ENCODE data around the gene ARHGAP32.
"Not testable (repeated sequence)": the region's sequence is repeated elsewhere in the genome, so short reads cannot be mapped to it uniquely, and the experiment has no call there.

ARHGAP32 gene

DNA sequence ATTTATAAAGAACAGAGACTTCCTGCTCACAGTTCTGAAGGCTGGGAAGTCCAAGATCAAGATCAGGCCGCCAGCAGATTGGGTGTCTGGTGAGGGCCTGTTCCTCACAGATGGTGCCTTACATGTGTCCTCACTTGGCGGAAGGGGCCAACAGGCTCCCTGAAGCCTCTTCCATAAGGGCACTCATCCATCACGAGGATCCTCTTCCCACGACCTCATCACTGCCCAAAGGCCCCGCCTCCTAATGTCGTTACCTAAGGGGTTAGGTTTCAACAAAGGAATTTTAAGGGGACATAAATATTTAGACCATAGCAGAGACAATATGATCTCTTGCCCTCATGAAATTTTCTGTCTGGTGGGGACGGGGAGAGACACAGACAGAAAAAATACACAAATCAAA lies 268.0 kb downstream of the ARHGAP32 start:
- TF ChIP-seq, protein P1, sequence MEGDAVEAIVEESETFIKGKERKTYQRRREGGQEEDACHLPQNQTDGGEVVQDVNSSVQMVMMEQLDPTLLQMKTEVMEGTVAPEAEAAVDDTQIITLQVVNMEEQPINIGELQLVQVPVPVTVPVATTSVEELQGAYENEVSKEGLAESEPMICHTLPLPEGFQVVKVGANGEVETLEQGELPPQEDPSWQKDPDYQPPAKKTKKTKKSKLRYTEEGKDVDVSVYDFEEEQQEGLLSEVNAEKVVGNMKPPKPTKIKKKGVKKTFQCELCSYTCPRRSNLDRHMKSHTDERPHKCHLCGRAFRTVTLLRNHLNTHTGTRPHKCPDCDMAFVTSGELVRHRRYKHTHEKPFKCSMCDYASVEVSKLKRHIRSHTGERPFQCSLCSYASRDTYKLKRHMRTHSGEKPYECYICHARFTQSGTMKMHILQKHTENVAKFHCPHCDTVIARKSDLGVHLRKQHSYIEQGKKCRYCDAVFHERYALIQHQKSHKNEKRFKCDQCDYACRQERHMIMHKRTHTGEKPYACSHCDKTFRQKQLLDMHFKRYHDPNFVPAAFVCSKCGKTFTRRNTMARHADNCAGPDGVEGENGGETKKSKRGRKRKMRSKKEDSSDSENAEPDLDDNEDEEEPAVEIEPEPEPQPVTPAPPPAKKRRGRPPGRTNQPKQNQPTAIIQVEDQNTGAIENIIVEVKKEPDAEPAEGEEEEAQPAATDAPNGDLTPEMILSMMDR (IDR thresholded peaks at IDR 0.05; ENCODE audit: low read depth, low read length), result no peak
- DNase-seq (ENCODE audit: low read depth in 2 of 2), result no peak
- no peak overlapping the region for H3K4me3 ChIP-seq (replicated peaks in 1 of 2; ENCODE audit: low read depth in 2 of 2, low read length in 2 of 2)

DNA sequence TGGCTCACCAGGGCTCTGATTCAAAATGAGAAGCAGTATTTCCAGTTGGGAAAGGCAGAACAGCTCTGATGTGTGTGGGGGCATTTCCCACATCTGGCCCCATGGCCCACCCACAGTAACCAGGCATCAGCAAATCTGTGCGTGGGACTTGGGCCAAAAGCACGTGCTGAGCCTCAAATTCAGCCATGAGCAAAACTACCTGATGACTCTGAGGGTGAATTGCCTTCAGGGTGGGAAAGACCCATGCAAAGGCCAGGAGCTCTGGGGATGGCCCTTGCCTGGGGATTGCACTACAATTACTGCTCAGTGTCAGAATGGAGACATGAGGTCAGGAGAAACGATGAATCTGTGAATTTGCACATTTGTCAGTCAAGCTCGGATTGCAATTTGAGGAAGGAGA lies 270.3 kb downstream of the ARHGAP32 start:
- H3K4me3 ChIP-seq (replicated peaks in 1 of 2; ENCODE audit: low read depth in 2 of 2, low read length in 2 of 2), result no peak overlapping the region
- no peak for DNase-seq (ENCODE audit: low read depth in 2 of 2)
- TF ChIP-seq, protein P1 (IDR thresholded peaks at IDR 0.05; ENCODE audit: low read depth, low read length), result no peak

DNA sequence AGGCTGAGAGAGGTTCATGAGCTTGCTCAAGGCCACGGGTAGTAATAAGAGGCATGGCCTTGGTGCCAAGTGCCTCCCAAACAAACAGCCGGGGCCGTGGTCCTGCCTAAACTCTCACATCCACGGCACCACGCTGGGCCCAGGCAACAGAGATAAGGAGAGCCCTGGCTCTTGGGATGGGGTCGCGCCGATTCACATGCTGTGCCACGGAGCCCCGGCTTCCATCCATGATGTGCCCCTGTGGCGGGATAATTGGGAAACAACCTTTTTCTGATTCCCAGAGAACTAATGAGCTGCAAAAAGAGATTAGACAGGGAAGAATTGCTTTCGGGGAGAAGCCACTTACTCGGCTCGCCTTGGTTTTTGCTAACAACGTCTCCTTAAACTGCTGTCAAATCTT lies 271.5 kb downstream of the ARHGAP32 start:
- no peak overlapping the region for H3K4me3 ChIP-seq (replicated peaks in 1 of 2; ENCODE audit: low read depth in 2 of 2, low read length in 2 of 2)
- TF ChIP-seq, protein P1 (IDR thresholded peaks at IDR 0.05; ENCODE audit: low read depth, low read length), result no peak
- no peak for DNase-seq (ENCODE audit: low read depth in 2 of 2)

DNA sequence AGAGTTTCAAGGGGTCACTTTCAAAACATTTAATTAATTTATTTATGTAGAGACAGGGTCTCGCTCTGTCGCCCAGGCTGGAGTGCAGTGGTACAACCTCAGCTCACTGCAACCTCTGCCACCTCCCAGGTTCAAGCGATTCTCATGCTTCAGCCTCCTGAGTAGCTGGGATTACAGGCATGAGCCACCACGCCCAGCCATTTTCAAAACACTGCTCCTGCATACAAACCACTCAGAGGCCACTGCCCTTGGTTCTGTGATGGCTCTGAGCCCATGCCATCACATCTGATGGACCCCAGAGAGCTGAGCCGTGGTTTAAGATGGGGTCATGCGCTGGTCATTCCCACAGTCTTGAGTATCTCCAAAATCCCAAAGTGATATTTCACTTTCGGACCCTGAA lies 272.5 kb downstream of the ARHGAP32 start:
- H3K4me3 ChIP-seq (replicated peaks in 1 of 2; ENCODE audit: low read depth in 2 of 2, low read length in 2 of 2); DNase-seq (ENCODE audit: low read depth in 2 of 2): not testable (repeated sequence)

DNA sequence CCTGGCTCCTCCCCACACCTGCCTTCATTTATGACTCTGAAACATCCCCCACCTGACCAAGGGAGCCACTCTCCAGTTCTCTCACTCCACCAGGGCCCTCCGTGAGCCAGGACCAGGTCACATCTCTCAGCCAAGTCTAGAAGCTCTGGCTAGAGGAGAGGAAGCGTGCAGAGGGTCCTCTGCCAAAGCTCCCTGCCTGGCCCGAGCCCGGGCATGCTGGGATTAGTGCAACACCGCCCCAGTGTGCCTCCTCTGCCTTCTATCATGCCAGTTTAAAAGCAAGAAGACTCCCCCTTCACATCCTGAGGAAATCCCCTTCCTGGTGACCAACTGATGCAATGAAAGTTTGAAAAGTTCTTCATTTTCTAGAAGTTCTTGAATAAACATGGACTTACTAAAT lies 272.9 kb downstream of the ARHGAP32 start:
- TF ChIP-seq, protein P1 (IDR thresholded peaks at IDR 0.05; ENCODE audit: low read depth, low read length), result no peak
- no peak overlapping the region for H3K4me3 ChIP-seq (replicated peaks in 1 of 2; ENCODE audit: low read depth in 2 of 2, low read length in 2 of 2)
- no peak for DNase-seq (ENCODE audit: low read depth in 2 of 2)

GRCh38 chr11:128917144-128917724 lies 274.9 kb downstream of the ARHGAP32 start:
- H3K4me3 ChIP-seq (replicated peaks in 1 of 2; ENCODE audit: low read depth in 2 of 2, low read length in 2 of 2), result no peak overlapping the region

GRCh38 chr11:128916681-128917080 lies 275.4 kb downstream of the ARHGAP32 start:
- H3K4me3 ChIP-seq (replicated peaks in 1 of 2; ENCODE audit: low read depth in 2 of 2, low read length in 2 of 2), result no peak overlapping the region
- no peak for DNase-seq (ENCODE audit: low read depth in 2 of 2)
- TF ChIP-seq, protein P1 (IDR thresholded peaks at IDR 0.05; ENCODE audit: low read depth, low read length), result no peak

More at GRCh38 chr11:128917144-128917724, 274.9 kb downstream of the ARHGAP32 start:
- TF ChIP-seq, protein P1 (IDR thresholded peaks at IDR 0.05; ENCODE audit: low read depth, low read length), result no peak
- no peak for DNase-seq (ENCODE audit: low read depth in 2 of 2)
